Natural killer cell treated with Interleukin-12 subunit alpha and Interleukin-12 subunit beta and Interleukin-15 and Interleukin-18, amount 100 ng/mL, for 72 hours (primary cell): ENCODE data around the gene CENPL. TPM values are rescaled to one million over a fixed set of nuclear protein-coding genes. Genes with fewer than 3 reads are reported as not detected.
"Not testable (repeated sequence)": the region's sequence is repeated elsewhere in the genome, so short reads cannot be mapped to it uniquely, and the experiment has no call there.

Experiments
- ATAC-seq, 2 donors: fragments of 150-1000 bp; cut with Tn5 transposase in 1 of 2; sonication (Bioruptor Pico), chemical (Tn5 transposase) in 1 of 2; 2 replicates each; pipeline ENCODE4 v1.10.0; 2021
- DNase-seq: peaks from one replicate; pipeline ENCODE4 v3.0.0; 2022; ENCODE audit warnings: low spot score
- H3K27ac Mint-ChIP-seq, 2 donors: 1 replicate in 1 of 2; 2 replicates in 1 of 2; pipeline ENCODE4 v1.8.0; 2022; ENCODE audit warnings: mixed read lengths in 2 of 2, mild to moderate bottlenecking in 1 of 2, moderate library complexity in 1 of 2
- H3K27me3 Mint-ChIP-seq, 2 donors: 1 replicate in 1 of 2; 2 replicates in 1 of 2; pipeline ENCODE4 v1.8.0; 2022; ENCODE audit warnings: mixed read lengths in 2 of 2
- H3K36me3 Mint-ChIP-seq: one replicate; pipeline ENCODE4 v1.8.0; 2022; ENCODE audit warnings: mixed read lengths
- H3K4me1 Mint-ChIP-seq, 2 donors: 1 replicate in 1 of 2; 2 replicates in 1 of 2; pipeline ENCODE4 v1.8.0; 2022; ENCODE audit warnings: low read depth in 2 of 2, mixed read lengths in 2 of 2, mild to moderate bottlenecking in 1 of 2
- H3K4me3 Mint-ChIP-seq: one replicate; pipeline ENCODE4 v1.8.0; 2022; ENCODE audit warnings: mixed read lengths
- H3K9me3 Mint-ChIP-seq: 2 replicates; pipeline ENCODE4 v1.8.0; 2022; ENCODE audit warnings: mixed read lengths
- total RNA-seq, 2 donors: library from RNA; stranded (reverse); gene quantifications; one replicate each; pipeline ENCODE4 v1.2.3, GENCODE V29; 2022

Gene CENPL
- total RNA-seq, 2 donors from 2014 or later, result 23.4 to 38.7 TPM

- Mint-ChIP-seq H3K36me3 (peaks cover 36% of the 10 kb centered on the region), H3K4me3 (peak overlapping the region; percentile 99), H3K27ac (peak overlapping the region; percentile 89 to 92), H3K4me1 (peaks cover 34 to 39% of the 10 kb centered on the region in 2 donors), H3K27me3 (no peaks in the 10 kb centered on the region), H3K9me3 (no peaks in the 10 kb centered on the region)
- no peak for ATAC-seq
- DNase-seq, result no peak
These were observed 38.8 kb upstream of the CENPL start for GRCh38 chr1:173863224-173864161.

GRCh38 chr1:173862769-173863223, 38.1 kb upstream of the CENPL start:
- H3K9me3 Mint-ChIP-seq, result no peaks in the 10 kb centered on the region
- H3K36me3 Mint-ChIP-seq, result peaks cover 38% of the 10 kb centered on the region
- H3K4me1 Mint-ChIP-seq, result peaks cover 32 to 36% of the 10 kb centered on the region in 2 donors
- H3K4me3 Mint-ChIP-seq, result no peak overlapping the region
- H3K27me3 Mint-ChIP-seq, result no peaks in the 10 kb centered on the region
- ATAC-seq (no peak), DNase-seq (no peak)
- H3K27ac Mint-ChIP-seq, result peak overlapping the region; percentile 89 to 92

GRCh38 chr1:173862146-173862768, 37.6 kb upstream of the CENPL start:
- not testable (repeated sequence) for DNase-seq, H3K27me3 Mint-ChIP-seq, H3K9me3 Mint-ChIP-seq, H3K4me3 Mint-ChIP-seq
- peaks cover 42% of the 10 kb centered on the region for H3K36me3 Mint-ChIP-seq
- H3K27ac Mint-ChIP-seq, result peak overlapping the region; percentile 89 to 92
- ATAC-seq, result peak in 1 of 2 donors; percentile 43
- H3K4me1 Mint-ChIP-seq, result peaks cover 29 to 32% of the 10 kb centered on the region in 2 donors

GRCh38 chr1:173861731-173862145, 37.1 kb upstream of the CENPL start:
- Mint-ChIP-seq H3K36me3 (peaks cover 38% of the 10 kb centered on the region), H3K4me1 (peaks cover 27 to 29% of the 10 kb centered on the region in 2 donors), H3K27me3 (no peaks in the 10 kb centered on the region), H3K9me3 (no peaks in the 10 kb centered on the region), H3K27ac (peak overlapping the region; percentile 55 to 89), H3K4me3 (no peak overlapping the region)
- ATAC-seq, result peak; percentile 41 to 44
- DNase-seq, result no peak

GRCh38 chr1:173860065-173860464, 35.4 kb upstream of the CENPL start:
- H3K9me3 Mint-ChIP-seq, result no peaks in the 10 kb centered on the region
- ATAC-seq (no peak), DNase-seq (no peak)
- peak overlapping the region in 1 of 2 donors; percentile 28 for H3K27ac Mint-ChIP-seq
- H3K27me3 Mint-ChIP-seq, result no peaks in the 10 kb centered on the region
- H3K4me3 Mint-ChIP-seq, result no peak overlapping the region
- H3K36me3 Mint-ChIP-seq, result peaks cover 28% of the 10 kb centered on the region
- H3K4me1 Mint-ChIP-seq, result peaks cover 10 to 12% of the 10 kb centered on the region in 2 donors

GRCh38 chr1:173859547-173859946, 34.9 kb upstream of the CENPL start:
- not testable (repeated sequence) for H3K27ac Mint-ChIP-seq, H3K4me3 Mint-ChIP-seq, ATAC-seq, H3K4me1 Mint-ChIP-seq, H3K9me3 Mint-ChIP-seq, H3K27me3 Mint-ChIP-seq, DNase-seq
- H3K36me3 Mint-ChIP-seq, result peaks cover 27% of the 10 kb centered on the region

- Mint-ChIP-seq H3K27ac (no peak overlapping the region), H3K27me3 (no peaks in the 10 kb centered on the region), H3K4me3 (no peak overlapping the region), H3K4me1 (no peaks in the 10 kb centered on the region), H3K9me3 (no peaks in the 10 kb centered on the region), H3K36me3 (peaks cover 20% of the 10 kb centered on the region)
- no peak for DNase-seq
- ATAC-seq, result no peak
These were observed 32.8 kb upstream of the CENPL start for GRCh38 chr1:173857363-173857917.

GRCh38 chr1:173856903-173857302, 32.2 kb upstream of the CENPL start:
- H3K9me3 Mint-ChIP-seq, result no peaks in the 10 kb centered on the region
- H3K27me3 Mint-ChIP-seq, result no peaks in the 10 kb centered on the region
- H3K36me3 Mint-ChIP-seq, result peaks cover 20% of the 10 kb centered on the region
- no peak overlapping the region for H3K27ac Mint-ChIP-seq
- no peaks in the 10 kb centered on the region for H3K4me1 Mint-ChIP-seq
- ATAC-seq, result no peak
- DNase-seq, result no peak
- H3K4me3 Mint-ChIP-seq, result no peak overlapping the region

- peak overlapping the region; percentile 7 to 11 for H3K27ac Mint-ChIP-seq
- no peaks in the 10 kb centered on the region for H3K27me3 Mint-ChIP-seq
- peaks cover 20% of the 10 kb centered on the region for H3K36me3 Mint-ChIP-seq
- no peak overlapping the region for H3K4me3 Mint-ChIP-seq
- no peaks in the 10 kb centered on the region for H3K9me3 Mint-ChIP-seq
- no peak for DNase-seq
- no peaks in the 10 kb centered on the region for H3K4me1 Mint-ChIP-seq
- ATAC-seq, result no peak
These were observed 31.3 kb upstream of the CENPL start for GRCh38 chr1:173856014-173856413.

GRCh38 chr1:173853074-173853473, 28.4 kb upstream of the CENPL start:
- peaks cover 0 to 1% of the 10 kb centered on the region in 2 donors for H3K4me1 Mint-ChIP-seq
- no peak for DNase-seq
- no peak overlapping the region for H3K4me3 Mint-ChIP-seq
- no peaks in the 10 kb centered on the region for H3K9me3 Mint-ChIP-seq
- no peaks in the 10 kb centered on the region for H3K27me3 Mint-ChIP-seq
- H3K36me3 Mint-ChIP-seq, result peaks cover 20% of the 10 kb centered on the region
- ATAC-seq, result no peak
- no peak overlapping the region for H3K27ac Mint-ChIP-seq

- Mint-ChIP-seq H3K9me3 (no peaks in the 10 kb centered on the region), H3K4me3 (no peak overlapping the region), H3K27ac (no peak overlapping the region), H3K27me3 (no peaks in the 10 kb centered on the region), H3K36me3 (peaks cover 14% of the 10 kb centered on the region), H3K4me1 (peaks cover 0 to 2% of the 10 kb centered on the region in 2 donors)
- ATAC-seq (no peak), DNase-seq (no peak)
These were observed 27.4 kb upstream of the CENPL start for GRCh38 chr1:173852105-173852504.

GRCh38 chr1:173832748-173833147, 8.1 kb upstream of the CENPL start:
- Mint-ChIP-seq H3K27ac (no peak overlapping the region), H3K9me3 (no peaks in the 10 kb centered on the region), H3K27me3 (no peaks in the 10 kb centered on the region), H3K36me3 (no peaks in the 10 kb centered on the region), H3K4me1 (peaks cover 0 to 11% of the 10 kb centered on the region in 2 donors), H3K4me3 (no peak overlapping the region)
- no peak for DNase-seq
- ATAC-seq, result no peak

- Mint-ChIP-seq H3K4me1 (peaks cover 27 to 32% of the 10 kb centered on the region in 2 donors), H3K36me3 (peaks cover 10% of the 10 kb centered on the region), H3K27ac (no peak overlapping the region), H3K9me3 (no peaks in the 10 kb centered on the region), H3K27me3 (no peaks in the 10 kb centered on the region), H3K4me3 (no peak overlapping the region)
- ATAC-seq (no peak), DNase-seq (no peak)
These were observed 2.9 kb upstream of the CENPL start for GRCh38 chr1:173827611-173828010.
